Measurements from ENCODE around the gene ZNF200. TPM values are rescaled to one million over a fixed set of nuclear protein-coding genes. Genes with fewer than 3 reads are reported as not detected.
A peak's percentile ranks its signal among the peaks of the same experiment; 100 is the strongest.

The ZNF200 gene
- total and polyA plus RNA-seq, 2 of the 13 experiments (the other 11 are each of a cell fraction or from before 2014, with no cell fraction given), result 3.5 to 16.5 TPM

DNA sequence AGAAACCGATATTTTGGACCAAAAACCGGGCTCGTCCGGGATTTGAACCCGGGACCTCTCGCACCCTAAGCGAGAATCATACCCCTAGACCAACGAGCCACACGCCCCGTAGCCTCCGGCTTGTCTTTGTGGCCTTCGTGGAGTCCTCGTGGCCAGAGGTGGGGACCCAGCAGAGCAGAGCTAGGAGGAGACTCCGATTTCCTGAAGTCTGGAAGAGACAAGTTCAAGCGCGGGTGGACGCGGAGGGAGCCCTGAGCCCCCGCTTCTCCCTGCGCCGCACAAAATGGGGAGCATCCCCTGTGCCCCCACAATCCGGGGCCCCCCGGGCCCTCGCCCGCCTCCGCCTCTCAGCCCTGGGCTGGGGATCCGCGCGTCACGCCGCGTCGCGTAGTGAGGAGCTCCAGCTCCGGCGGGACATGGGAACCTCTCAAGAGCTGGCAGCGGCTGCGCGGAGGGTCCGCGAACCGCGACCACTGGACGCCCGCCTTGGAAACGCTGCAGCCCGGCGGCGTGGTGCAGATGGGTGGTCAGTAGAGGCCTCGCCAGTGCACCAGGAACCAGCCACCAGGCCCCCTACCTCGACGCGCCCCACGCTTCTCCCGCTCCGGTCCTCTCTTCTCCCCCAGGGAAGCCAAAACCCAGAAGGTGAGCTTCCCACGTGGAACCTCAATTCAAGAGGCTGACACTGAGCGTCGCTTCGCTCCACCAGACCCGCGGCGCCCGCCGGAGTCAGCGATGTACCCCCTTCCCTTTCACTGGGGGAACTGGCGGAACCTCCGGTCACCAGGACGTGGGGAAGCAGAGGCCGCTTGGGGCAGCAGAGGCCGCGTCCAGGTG, 52.1 kb downstream of the ZNF200 start (continued):
- TF ChIP-seq SIX1 (CRISPR knock-in tag; IDR thresholded peaks at IDR 0.05; ENCODE audit: borderline replicate concordance) (peak; percentile 48; the same call in 1 of the 2 replicates), SP4 (CRISPR knock-in tag; IDR thresholded peaks at IDR 0.05) (0 out of 2 replicates have a peak, but pooled peaks have one; percentile 17), ZNF354B (CRISPR knock-in tag; IDR thresholded peaks at IDR 0.05) (no peak; the same call in 1 of the 2 replicates), NR2F2 (IDR thresholded peaks at IDR 0.05; ENCODE audit: borderline replicate concordance, low read depth) (0 out of 2 replicates have a peak, but pooled peaks have one; percentile 53), PAWR (CRISPR knock-in tag; IDR thresholded peaks at IDR 0.05; ENCODE audit: borderline replicate concordance) (no peak), ZBTB7B (CRISPR knock-in tag; IDR thresholded peaks at IDR 0.05) (peak; percentile 62; the same call in 1 of the 2 replicates), SNRNP70 (IDR thresholded peaks at IDR 0.05; ENCODE audit: low read depth, low read length) (no peak), ZFP37 (CRISPR knock-in tag; IDR thresholded peaks at IDR 0.05; ENCODE audit: borderline replicate concordance) (no peak), ERF (CRISPR knock-in tag; IDR thresholded peaks at IDR 0.05) (peak; percentile 71), ZSCAN9 (CRISPR knock-in tag; IDR thresholded peaks at IDR 0.05; ENCODE audit: borderline replicate concordance) (no peak), ZNF792 (CRISPR knock-in tag; IDR thresholded peaks at IDR 0.05) (0 out of 2 replicates have a peak, but pooled peaks have one; percentile 58), GMEB1 (CRISPR knock-in tag; IDR thresholded peaks at IDR 0.05; ENCODE audit: borderline replicate concordance) (peak; percentile 50; the same call in 1 of the 2 replicates), ARID5B (CRISPR knock-in tag; IDR thresholded peaks at IDR 0.05) (peak; percentile 3; the same call in 1 of the 2 replicates), ZGPAT (CRISPR knock-in tag; IDR thresholded peaks at IDR 0.05) (peak; percentile 78; the same call in 1 of the 2 replicates)
- TF ChIP-seq, protein P1, sequence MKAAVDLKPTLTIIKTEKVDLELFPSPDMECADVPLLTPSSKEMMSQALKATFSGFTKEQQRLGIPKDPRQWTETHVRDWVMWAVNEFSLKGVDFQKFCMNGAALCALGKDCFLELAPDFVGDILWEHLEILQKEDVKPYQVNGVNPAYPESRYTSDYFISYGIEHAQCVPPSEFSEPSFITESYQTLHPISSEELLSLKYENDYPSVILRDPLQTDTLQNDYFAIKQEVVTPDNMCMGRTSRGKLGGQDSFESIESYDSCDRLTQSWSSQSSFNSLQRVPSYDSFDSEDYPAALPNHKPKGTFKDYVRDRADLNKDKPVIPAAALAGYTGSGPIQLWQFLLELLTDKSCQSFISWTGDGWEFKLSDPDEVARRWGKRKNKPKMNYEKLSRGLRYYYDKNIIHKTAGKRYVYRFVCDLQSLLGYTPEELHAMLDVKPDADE (CRISPR knock-in tag; IDR thresholded peaks at IDR 0.05), result no peak
- TF ChIP-seq, protein P2, sequence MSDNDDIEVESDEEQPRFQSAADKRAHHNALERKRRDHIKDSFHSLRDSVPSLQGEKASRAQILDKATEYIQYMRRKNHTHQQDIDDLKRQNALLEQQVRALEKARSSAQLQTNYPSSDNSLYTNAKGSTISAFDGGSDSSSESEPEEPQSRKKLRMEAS (IDR thresholded peaks at IDR 0.05), result peak; percentile 66; the same call in 1 of the 2 replicates
- TF ChIP-seq, protein P3, sequence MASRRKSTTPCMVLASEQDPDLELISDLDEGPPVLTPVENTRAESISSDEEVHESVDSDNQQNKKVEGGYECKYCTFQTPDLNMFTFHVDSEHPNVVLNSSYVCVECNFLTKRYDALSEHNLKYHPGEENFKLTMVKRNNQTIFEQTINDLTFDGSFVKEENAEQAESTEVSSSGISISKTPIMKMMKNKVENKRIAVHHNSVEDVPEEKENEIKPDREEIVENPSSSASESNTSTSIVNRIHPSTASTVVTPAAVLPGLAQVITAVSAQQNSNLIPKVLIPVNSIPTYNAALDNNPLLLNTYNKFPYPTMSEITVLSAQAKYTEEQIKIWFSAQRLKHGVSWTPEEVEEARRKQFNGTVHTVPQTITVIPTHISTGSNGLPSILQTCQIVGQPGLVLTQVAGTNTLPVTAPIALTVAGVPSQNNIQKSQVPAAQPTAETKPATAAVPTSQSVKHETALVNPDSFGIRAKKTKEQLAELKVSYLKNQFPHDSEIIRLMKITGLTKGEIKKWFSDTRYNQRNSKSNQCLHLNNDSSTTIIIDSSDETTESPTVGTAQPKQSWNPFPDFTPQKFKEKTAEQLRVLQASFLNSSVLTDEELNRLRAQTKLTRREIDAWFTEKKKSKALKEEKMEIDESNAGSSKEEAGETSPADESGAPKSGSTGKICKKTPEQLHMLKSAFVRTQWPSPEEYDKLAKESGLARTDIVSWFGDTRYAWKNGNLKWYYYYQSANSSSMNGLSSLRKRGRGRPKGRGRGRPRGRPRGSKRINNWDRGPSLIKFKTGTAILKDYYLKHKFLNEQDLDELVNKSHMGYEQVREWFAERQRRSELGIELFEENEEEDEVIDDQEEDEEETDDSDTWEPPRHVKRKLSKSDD (CRISPR knock-in tag; IDR thresholded peaks at IDR 0.05; ENCODE audit: low read depth), result 0 out of 2 replicates have a peak, but pooled peaks have one; percentile 32

Data from HepG2 (cell line).